IMR-90 (cell line): ENCODE measurements around the gene L3MBTL2. TPM values are rescaled to one million over a fixed set of nuclear protein-coding genes. Genes with fewer than 3 reads are reported as not detected.
A peak's percentile ranks its signal among the peaks of the same experiment; 100 is the strongest.

ENCODE experiments used
- ATAC-seq: fragments of 200-7000 bp; cut with Tn5 transposase; 2 replicates; pipeline ENCODE4 v1.9.1; 2020; ENCODE audit warnings: low read depth, mild to moderate bottlenecking, moderate library complexity
- BruUV-seq: library from RNA; stranded (reverse); fragments of 400-500 nt; replicated peaks from 2 replicates; lab custom pipeline; 2021; lab: Mats Ljungman, UMichigan
- CTCF ChIA-PET: fragments of 300-600 bp; formaldehyde crosslinking; extraction: SDS; loops from one replicate; lab custom pipeline; 2021; ENCODE audit warnings: antibody characterized with exemption; lab: Yijun Ruan, JAX
- POLR2A ChIA-PET: fragments of 300-600 bp; sonication (Branson Sonifier 250); formaldehyde crosslinking; loops from one replicate; lab custom pipeline; 2022; ENCODE audit warnings: antibody characterized with exemption; ENCODE audit not compliant: unreplicated experiment; lab: Charles Lee
- DNase-seq: peaks from one replicate; pipeline ENCODE4 v3.0.0; 2013
- H2AFZ ChIP-seq: replicated peaks from 2 replicates; pipeline ENCODE3; 2013; ENCODE audit warnings: low read length, mild to moderate bottlenecking; ENCODE audit not compliant: poor library complexity
- H2AK5ac ChIP-seq: 2 replicates; pipeline ENCODE4 v1.6.1; 2013; ENCODE audit warnings: low read depth, low read length, inconsistent platforms
- H2AK9ac ChIP-seq: replicated peaks from 2 replicates; pipeline ENCODE3; 2013; ENCODE audit warnings: mild to moderate bottlenecking, low read depth, low read length, moderate library complexity; ENCODE audit not compliant: poor library complexity
- H2BK120ac ChIP-seq: 2 replicates; pipeline ENCODE4 v1.6.1; 2013; ENCODE audit warnings: low read depth, low read length, inconsistent platforms
- H2BK15ac ChIP-seq: 3 replicates; pipeline ENCODE4 v1.6.1; 2013; ENCODE audit warnings: low read depth, low read length, inconsistent platforms
- H2BK20ac ChIP-seq: 2 replicates; pipeline ENCODE4 v1.6.1; 2013; ENCODE audit warnings: low read depth, mild to moderate bottlenecking, inconsistent platforms, low read length, moderate library complexity
- H2BK5ac ChIP-seq: 2 replicates; pipeline ENCODE4 v1.6.1; 2013; ENCODE audit warnings: mild to moderate bottlenecking, low read depth, low read length, inconsistent platforms; ENCODE audit not compliant: poor library complexity, severe bottlenecking
- H3K14ac ChIP-seq: replicated peaks from 2 replicates; pipeline ENCODE4 v1.6.1; 2013; ENCODE audit warnings: low read depth, low read length, inconsistent platforms
- H3K18ac ChIP-seq: 2 replicates; pipeline ENCODE4 v1.6.1; 2013; ENCODE audit warnings: low read depth, low read length, control low read depth
- H3K23ac ChIP-seq: 2 replicates; pipeline ENCODE4 v1.6.1; 2013; ENCODE audit warnings: low read depth, low read length, inconsistent platforms
- H3K27ac ChIP-seq: 2 replicates; pipeline ENCODE4 v1.5.1; 2013; ENCODE audit warnings: mild to moderate bottlenecking, control low read depth, low read length; ENCODE audit not compliant: insufficient read depth
- H3K27me3 ChIP-seq: 2 replicates; pipeline ENCODE4 v1.6.1; 2013; ENCODE audit warnings: low read length; ENCODE audit not compliant: control insufficient read depth, insufficient read depth
- H3K36me3 ChIP-seq: 2 replicates; pipeline ENCODE4 v1.6.1; 2013; ENCODE audit warnings: low read length, mixed read lengths; ENCODE audit not compliant: control insufficient read depth, insufficient read depth
- H3K4ac ChIP-seq: 2 replicates; pipeline ENCODE4 v1.6.1; 2013; ENCODE audit warnings: low read depth, low read length, inconsistent platforms
- H3K4me1 ChIP-seq: 2 replicates; pipeline ENCODE4 v1.6.1; 2013; ENCODE audit warnings: low read length, mixed read lengths; ENCODE audit not compliant: control insufficient read depth, insufficient read depth
- H3K4me2 ChIP-seq: 2 replicates; pipeline ENCODE4 v1.6.1; 2013; ENCODE audit warnings: low read depth, mild to moderate bottlenecking, control low read depth, low read length, moderate library complexity
- H3K4me3 ChIP-seq: 2 replicates; pipeline ENCODE4 v1.5.1; 2013; ENCODE audit warnings: low read depth, mild to moderate bottlenecking, control low read depth, low read length, moderate library complexity; ENCODE audit not compliant: insufficient read depth
- H3K56ac ChIP-seq: 2 replicates; pipeline ENCODE4 v1.6.1; 2013; ENCODE audit warnings: low read length, inconsistent platforms; ENCODE audit not compliant: insufficient read depth; ENCODE audit errors: extremely low read depth
- H3K79me1 ChIP-seq, 2 experiments: 2 replicates each; pipeline ENCODE4 v1.6.1; 2013; ENCODE audit warnings: low read length in 2 of 2, inconsistent platforms in 1 of 2, low read depth in 1 of 2
- H3K9ac ChIP-seq: 2 replicates; pipeline ENCODE4 v1.6.1; 2013; ENCODE audit warnings: low read depth, low read length, control low read depth
- H3K9me1 ChIP-seq: 2 replicates; pipeline ENCODE4 v1.6.1; 2013; ENCODE audit warnings: low read length, inconsistent platforms; ENCODE audit not compliant: insufficient read depth
- H3K9me3 ChIP-seq: 2 replicates; pipeline ENCODE4 v1.6.1; 2013; ENCODE audit warnings: low read length; ENCODE audit not compliant: control insufficient read depth, insufficient read depth
- H4K20me1 ChIP-seq: 2 replicates; pipeline ENCODE4 v1.6.1; 2013; ENCODE audit warnings: low read length, inconsistent platforms; ENCODE audit not compliant: insufficient read depth
- H4K5ac ChIP-seq: 2 replicates; pipeline ENCODE4 v1.6.1; 2013; ENCODE audit warnings: mild to moderate bottlenecking, low read depth, low read length, control low read depth
- H4K8ac ChIP-seq, 2 experiments: 2 replicates each; pipeline ENCODE4 v1.6.1; 2013; ENCODE audit warnings: low read depth in 2 of 2, low read length in 2 of 2, control low read depth in 1 of 2, inconsistent platforms in 1 of 2
- H4K91ac ChIP-seq: 2 replicates; pipeline ENCODE4 v1.6.1; 2013; ENCODE audit warnings: low read depth, low read length, inconsistent platforms; ENCODE audit not compliant: insufficient read depth
- POLR2A ChIP-seq: IDR thresholded peaks from 2 replicates; pipeline ENCODE4 v1.6.1; 2012; ENCODE audit warnings: mild to moderate bottlenecking, low read depth, low read length
- WGBS, 2 experiments: methylation state at CpG; one replicate each; pipeline versions ENCODE4 v1.1.5 to v1.1.7; 2013; ENCODE audit warnings: missing lambda C conversion rate in 2 of 2; ENCODE audit not compliant: insufficient read length in 1 of 2; ENCODE audit errors: extremely low coverage in 2 of 2; 5-methylcytosine and 5-hydroxymethylcytosine counted together
- dilution Hi-C: fragments of 300-500 bp; cut with HindIII; formaldehyde crosslinking; loops from one replicate; pipeline ENCODE4 v1.14.3; 2018; ENCODE audit warnings: low sequenced_read_pairs; ENCODE audit not compliant: unreplicated experiment
- in situ Hi-C: fragments of 300-500 bp; cut with MboI; formaldehyde crosslinking; loops from 3 replicates; pipeline ENCODE4 v1.14.3; 2019; ENCODE audit warnings: low sequenced_read_pairs, inconsistent platforms, mixed read lengths
- intact Hi-C: fragments of 100-400 bp; cut with micrococcal nuclease; formaldehyde crosslinking; loops from 2 replicates; pipeline ENCODE4 v1.10.0; 2022
- polyA plus RNA-seq, 3 experiments: library from polyadenylated mRNA; depleted of rRNA; stranded (reverse); fragments of >200 nt; gene quantifications; 2 replicates each; pipeline ENCODE4 v1.2.3, GENCODE V29; 2012; ENCODE audit warnings: low replicate concordance in 1 of 3
- total RNA-seq: library from RNA; depleted of rRNA; stranded (reverse); fragments of >200 nt; gene quantifications from 2 replicates; pipeline ENCODE4 v1.2.3, GENCODE V29; 2012

Gene L3MBTL2
- total and polyA plus RNA-seq, 2 of the 4 experiments (the other 2 are of a cell fraction), result 20.6 to 25.1 TPM

GRCh38 chr22:41223535-41223934 is 18.4 kb downstream of the L3MBTL2 start:
- POLR2A ChIA-PET, result no interaction called here
- no peak overlapping the region for H3K56ac ChIP-seq
- H3K4me1 ChIP-seq, result no peaks in the 10 kb centered on the region
- H4K20me1 ChIP-seq, result no peaks in the 10 kb centered on the region
- TF ChIP-seq POLR2A, result no peak
- no peaks in the 10 kb centered on the region for H3K9me3 ChIP-seq
- intact Hi-C loops, result no loop called here
- WGBS, 2 experiments, result 95% methylated on average over 4 of the region's 7 CpGs; no CpG with 5 or more reads in 1 of the 2 experiments
- H3K4me2 ChIP-seq, result no peak overlapping the region
- no peak overlapping the region for H4K91ac ChIP-seq
- H4K5ac ChIP-seq, result no peak overlapping the region
- H3K9me1 ChIP-seq, result peaks cover 11% of the 10 kb centered on the region
- in situ Hi-C loops, result no loop called here
- dilution Hi-C loops, result no loop called here
- H2BK5ac ChIP-seq, result no peak overlapping the region
- H3K23ac ChIP-seq, result no peak overlapping the region
- no peak overlapping the region for H2AFZ ChIP-seq
- no peak overlapping the region for H4K8ac ChIP-seq
- H2AK9ac ChIP-seq, result peak overlapping the region; percentile 52
- peaks cover 4 to 5% of the 10 kb centered on the region in 2 experiments; a peak in 2 of 4 replicates for H3K79me1 ChIP-seq
- no peak for DNase-seq
- H3K4ac ChIP-seq, result no peak overlapping the region
- no peak overlapping the region for H2BK20ac ChIP-seq
- H3K27ac ChIP-seq, result no peak overlapping the region
- no peak overlapping the region for H2BK15ac ChIP-seq
- no peak overlapping the region for H2BK120ac ChIP-seq
- BruUV-seq, result no TSS peak
- no peak overlapping the region for H3K14ac ChIP-seq
- no peak for ATAC-seq
- no peak overlapping the region for H3K9ac ChIP-seq
- peaks cover 58% of the 10 kb centered on the region for H3K36me3 ChIP-seq
- no peak overlapping the region for H3K18ac ChIP-seq
- no peaks in the 10 kb centered on the region for H3K27me3 ChIP-seq
- H2AK5ac ChIP-seq, result no peak overlapping the region
- no peak overlapping the region for H3K4me3 ChIP-seq
- CTCF ChIA-PET, result no interaction called here
